Measurements from ENCODE around the gene EXD3.

Gene EXD3

GRCh38 chr9:137465000-137465719, 42.2 kb upstream of the EXD3 start:
- Histone ChIP-seq H3K4me2 (ENCODE audit: low read depth, low read length) (no peak overlapping the region), H3F3A (ENCODE audit: insufficient read depth, low read length) (no peaks in the 10 kb centered on the region), H3K9me2 (replicated peaks; ENCODE audit: insufficient read depth, low read length) (no peaks in the 10 kb centered on the region), H3K4me3 (ENCODE audit: low read length) (no peak overlapping the region), H3K27me3 (replicated peaks; ENCODE audit: insufficient read depth, low read length) (peaks cover 17% of the 10 kb centered on the region; the same call in 1 of the 2 replicates), H3K4me1 (ENCODE audit: low read length) (no peaks in the 10 kb centered on the region), H2AFZ (ENCODE audit: low read length) (no peak overlapping the region), H3K9ac (ENCODE audit: low read length) (no peak overlapping the region), H3K9me3 (replicated peaks; ENCODE audit: insufficient read depth, low read length) (no peaks in the 10 kb centered on the region), H3K27ac (ENCODE audit: low read length) (no peak overlapping the region), H4K20me1 (ENCODE audit: insufficient read depth, low read length) (no peaks in the 10 kb centered on the region), H3K36me3 (replicated peaks; ENCODE audit: insufficient read depth, low read length) (no peaks in the 10 kb centered on the region), H3K79me2 (ENCODE audit: low read length) (no peaks in the 10 kb centered on the region)
- TF ChIP-seq EZH2phosphoT487 (IDR thresholded peaks at IDR 0.05; ENCODE audit: low read length) (no peak), EZH2 (optimal IDR thresholded peaks at IDR 0.05; ENCODE audit: low read depth, low read length) (no peak)
- no peak for DNase-seq

DNA sequence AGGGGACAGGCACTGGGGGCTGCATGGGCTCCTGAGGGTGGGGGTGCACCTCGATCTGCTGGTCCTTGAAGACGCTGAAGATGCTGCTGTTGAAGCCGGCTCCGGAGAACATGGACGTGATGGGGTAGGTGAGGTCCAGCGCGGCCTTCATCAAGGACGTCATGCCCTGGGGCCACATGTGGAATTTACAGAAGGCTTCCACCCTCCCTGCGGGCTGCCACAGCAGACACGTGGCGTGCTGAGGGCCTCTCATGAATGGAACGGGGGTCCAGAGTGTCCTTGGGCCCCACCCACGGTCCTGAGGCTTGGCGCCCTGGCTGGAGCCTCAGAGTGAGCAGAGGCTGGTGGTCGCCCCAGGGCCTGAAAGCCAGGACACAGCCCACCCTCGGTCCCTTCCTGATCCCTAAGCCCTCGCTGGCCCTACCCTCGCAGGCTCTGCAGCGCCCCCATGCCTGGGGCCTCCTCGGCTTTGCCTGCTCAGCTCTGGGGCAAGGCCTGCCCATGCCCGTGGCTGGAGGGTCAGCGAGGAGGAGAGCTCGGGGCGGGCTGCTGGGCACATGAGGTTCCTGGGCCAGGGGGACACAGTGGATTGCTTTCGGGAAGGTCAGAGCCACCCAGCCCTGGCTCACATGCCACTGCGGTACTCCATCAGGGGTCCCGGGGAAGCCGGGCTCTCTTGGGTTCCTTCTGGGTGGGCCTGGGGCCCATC, 41.5 kb upstream of the EXD3 start:
- no peaks in the 10 kb centered on the region for H3K9me3 ChIP-seq (replicated peaks; ENCODE audit: insufficient read depth, low read length)
- H3K79me2 ChIP-seq (ENCODE audit: low read length), result no peaks in the 10 kb centered on the region
- H3F3A ChIP-seq (ENCODE audit: insufficient read depth, low read length), result no peaks in the 10 kb centered on the region
- H3K27me3 ChIP-seq (replicated peaks; ENCODE audit: insufficient read depth, low read length), result peaks cover 17% of the 10 kb centered on the region; the same call in 1 of the 2 replicates
- no peaks in the 10 kb centered on the region for H3K9me2 ChIP-seq (replicated peaks; ENCODE audit: insufficient read depth, low read length)
- no peak overlapping the region for H3K4me2 ChIP-seq (ENCODE audit: low read depth, low read length)
- H3K4me3 ChIP-seq (ENCODE audit: low read length), result no peak overlapping the region
- H3K36me3 ChIP-seq (replicated peaks; ENCODE audit: insufficient read depth, low read length), result no peaks in the 10 kb centered on the region
- 0 out of 2 replicates have a peak, but pooled peaks cover 4% of the 10 kb centered on the region for H3K4me1 ChIP-seq (ENCODE audit: low read length)
- TF ChIP-seq EZH2 (optimal IDR thresholded peaks at IDR 0.05; ENCODE audit: low read depth, low read length), result no peak
- no peak overlapping the region for H3K27ac ChIP-seq (ENCODE audit: low read length)
- no peak overlapping the region for H3K9ac ChIP-seq (ENCODE audit: low read length)
- DNase-seq, result no peak
- H2AFZ ChIP-seq (ENCODE audit: low read length), result no peak overlapping the region
- H4K20me1 ChIP-seq (ENCODE audit: insufficient read depth, low read length), result no peaks in the 10 kb centered on the region

DNA sequence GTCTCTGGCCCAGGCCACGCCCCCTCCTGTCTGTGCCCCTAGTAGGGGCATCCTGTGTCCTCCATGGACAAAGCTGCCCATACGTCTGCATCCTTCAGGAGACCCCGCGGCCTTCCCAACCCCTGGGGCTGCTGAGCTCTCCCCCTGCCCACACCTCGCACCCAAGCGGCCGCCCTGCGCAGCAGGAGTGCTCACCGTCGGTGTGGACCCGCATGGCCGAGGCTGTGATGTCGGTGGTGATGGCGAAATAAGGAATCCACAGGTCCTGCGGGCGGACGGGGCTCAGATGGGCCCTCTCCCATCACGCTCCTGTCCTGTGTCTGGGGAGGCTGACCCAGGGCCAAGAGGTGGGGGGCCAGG, 40.9 kb upstream of the EXD3 start:
- Histone ChIP-seq H3K9me3 (replicated peaks; ENCODE audit: insufficient read depth, low read length) (no peaks in the 10 kb centered on the region), H4K20me1 (ENCODE audit: insufficient read depth, low read length) (no peaks in the 10 kb centered on the region), H3K4me3 (ENCODE audit: low read length) (no peak overlapping the region), H3K4me1 (ENCODE audit: low read length) (0 out of 2 replicates have a peak, but pooled peaks cover 4% of the 10 kb centered on the region), H3K9ac (ENCODE audit: low read length) (no peak overlapping the region), H2AFZ (ENCODE audit: low read length) (no peak overlapping the region), H3K9me2 (replicated peaks; ENCODE audit: insufficient read depth, low read length) (no peaks in the 10 kb centered on the region), H3K79me2 (ENCODE audit: low read length) (no peaks in the 10 kb centered on the region), H3K27me3 (replicated peaks; ENCODE audit: insufficient read depth, low read length) (peaks cover 17% of the 10 kb centered on the region; the same call in 1 of the 2 replicates), H3K4me2 (ENCODE audit: low read depth, low read length) (no peak overlapping the region), H3K36me3 (replicated peaks; ENCODE audit: insufficient read depth, low read length) (no peaks in the 10 kb centered on the region), H3F3A (ENCODE audit: insufficient read depth, low read length) (no peaks in the 10 kb centered on the region), H3K27ac (ENCODE audit: low read length) (no peak overlapping the region)
- DNase-seq, result no peak
- TF ChIP-seq CTCF (IDR thresholded peaks at IDR 0.05; ENCODE audit: low read length) (no peak), EZH2 (optimal IDR thresholded peaks at IDR 0.05; ENCODE audit: low read depth, low read length) (no peak), EZH2phosphoT487 (IDR thresholded peaks at IDR 0.05; ENCODE audit: low read length) (no peak)

- 0 out of 2 replicates have a peak, but pooled peaks cover 4% of the 10 kb centered on the region for H3K4me1 ChIP-seq (ENCODE audit: low read length)
- no peak for TF ChIP-seq EZH2 (optimal IDR thresholded peaks at IDR 0.05; ENCODE audit: low read depth, low read length)
- TF ChIP-seq EZH2phosphoT487 (IDR thresholded peaks at IDR 0.05; ENCODE audit: low read length), result no peak
- TF ChIP-seq CTCF (IDR thresholded peaks at IDR 0.05; ENCODE audit: low read length), result no peak
- H3K36me3 ChIP-seq (replicated peaks; ENCODE audit: insufficient read depth, low read length), result no peaks in the 10 kb centered on the region
- H3K9ac ChIP-seq (ENCODE audit: low read length), result no peak overlapping the region
- no peaks in the 10 kb centered on the region for H4K20me1 ChIP-seq (ENCODE audit: insufficient read depth, low read length)
- no peak overlapping the region for H2AFZ ChIP-seq (ENCODE audit: low read length)
- peaks cover 4% of the 10 kb centered on the region; the same call in 1 of the 2 replicates for H3K79me2 ChIP-seq (ENCODE audit: low read length)
- H3F3A ChIP-seq (ENCODE audit: insufficient read depth, low read length), result no peaks in the 10 kb centered on the region
- H3K4me3 ChIP-seq (ENCODE audit: low read length), result no peak overlapping the region
- H3K27me3 ChIP-seq (replicated peaks; ENCODE audit: insufficient read depth, low read length), result peaks cover 17% of the 10 kb centered on the region; the same call in 1 of the 2 replicates
- H3K9me2 ChIP-seq (replicated peaks; ENCODE audit: insufficient read depth, low read length), result no peaks in the 10 kb centered on the region
- no peak overlapping the region for H3K27ac ChIP-seq (ENCODE audit: low read length)
- H3K4me2 ChIP-seq (ENCODE audit: low read depth, low read length), result no peak overlapping the region
- no peak for DNase-seq
- H3K9me3 ChIP-seq (replicated peaks; ENCODE audit: insufficient read depth, low read length), result no peaks in the 10 kb centered on the region
Observed at GRCh38 chr9:137462986-137463930, 40.3 kb upstream of the EXD3 start.
